CD14-positive monocyte (primary cell): ENCODE measurements around the gene ZNF436. TPM values are rescaled to one million over a fixed set of nuclear protein-coding genes. Genes with fewer than 3 reads are reported as not detected.
A peak's percentile ranks its signal among the peaks of the same experiment; 100 is the strongest.

Experiments
- DNase-seq, 3 donors: peaks; one replicate each; pipeline ENCODE4 v3.0.0-alpha.2; 2011 to 2022
- H2AFZ ChIP-seq: 2 replicates; pipeline ENCODE4 v1.6.0; 2012; ENCODE audit warnings: mild to moderate bottlenecking, low read depth, low read length, inconsistent platforms; ENCODE audit not compliant: insufficient read depth, poor library complexity, severe bottlenecking
- H3K27ac ChIP-seq, 2 donors: 1 replicate in 1 of 2; 2 replicates in 1 of 2; pipeline ENCODE4 v1.5.1; 2012 to 2013; ENCODE audit warnings: low read length in 2 of 2, control low read depth in 1 of 2, inconsistent platforms in 1 of 2, low read depth in 1 of 2, mild to moderate bottlenecking in 1 of 2
- H3K27me3 ChIP-seq, 2 donors: one replicate each; pipeline versions ENCODE4 v1.6.0 to v1.6.1; 2011 to 2013; ENCODE audit warnings: low read length in 2 of 2; ENCODE audit not compliant: control insufficient read depth in 2 of 2, insufficient read depth in 2 of 2
- H3K36me3 ChIP-seq, 2 donors: replicated peaks in 1 of 2; 1 replicate in 1 of 2; 2 replicates in 1 of 2; pipeline versions ENCODE4 v1.5.1 to v1.6.1; 2012 to 2013; ENCODE audit warnings: low read length in 2 of 2, control low read depth in 1 of 2, inconsistent platforms in 1 of 2, mild to moderate bottlenecking in 1 of 2; ENCODE audit not compliant: insufficient read depth in 2 of 2, control insufficient read depth in 1 of 2
- H3K4me1 ChIP-seq, 2 donors: 1 replicate in 1 of 2; 2 replicates in 1 of 2; pipeline versions ENCODE4 v1.5.1 to v1.6.1; 2012 to 2013; ENCODE audit warnings: low read length in 2 of 2, control low read depth in 1 of 2, inconsistent platforms in 1 of 2, mild to moderate bottlenecking in 1 of 2, moderate library complexity in 1 of 2; ENCODE audit not compliant: insufficient read depth in 2 of 2, control insufficient read depth in 1 of 2
- H3K4me2 ChIP-seq: replicated peaks from 2 replicates; pipeline ENCODE3; 2012; ENCODE audit warnings: low read length, moderate library complexity, mild to moderate bottlenecking; ENCODE audit not compliant: poor library complexity, severe bottlenecking; ENCODE audit errors: extremely low read depth
- H3K4me3 ChIP-seq, 3 experiments: fragments of 200-600 bp in 1 of 3; sonication (generic) in 1 of 3; replicated peaks in 1 of 3; 1 replicate in 2 of 3; 2 replicates in 1 of 3; pipeline ENCODE4 v1.5.1; 2011 to 2013; ENCODE audit warnings: low read length in 3 of 3, mild to moderate bottlenecking in 3 of 3, control low read depth in 2 of 3, low read depth in 2 of 3, inconsistent platforms in 1 of 3, moderate library complexity in 1 of 3
- H3K79me2 ChIP-seq: 2 replicates; pipeline ENCODE4 v1.6.0; 2012; ENCODE audit warnings: mild to moderate bottlenecking, control low read depth, inconsistent platforms, low read length, moderate library complexity; ENCODE audit not compliant: insufficient read depth
- H3K9ac ChIP-seq: 2 replicates; pipeline ENCODE4 v1.6.0; 2017; ENCODE audit warnings: low read length, mild to moderate bottlenecking; ENCODE audit not compliant: insufficient read depth, poor library complexity, severe bottlenecking
- H3K9me3 ChIP-seq, 2 donors: replicated peaks in 1 of 2; 1 replicate in 1 of 2; 2 replicates in 1 of 2; pipeline versions ENCODE4 v1.5.1 to v1.6.1; 2012 to 2013; ENCODE audit warnings: low read length in 2 of 2, control low read depth in 1 of 2; ENCODE audit not compliant: control insufficient read depth in 1 of 2, insufficient read depth in 1 of 2
- H4K20me1 ChIP-seq: 2 replicates; pipeline ENCODE4 v1.6.0; 2012; ENCODE audit warnings: mild to moderate bottlenecking, low read length, control low read depth, moderate library complexity; ENCODE audit not compliant: insufficient read depth
- H3K27ac Mint-ChIP-seq, 7 donors: one replicate each; pipeline ENCODE4 v1.8.0; 2020; ENCODE audit warnings: mild to moderate bottlenecking in 7 of 7, mixed read lengths in 7 of 7, moderate library complexity in 6 of 7, inconsistent platforms in 2 of 7
- H3K27me3 Mint-ChIP-seq, 3 donors: one replicate each; pipeline ENCODE4 v1.8.0; 2021 to 2022; ENCODE audit warnings: low read depth in 3 of 3, mild to moderate bottlenecking in 3 of 3, mixed read lengths in 3 of 3, moderate library complexity in 3 of 3, inconsistent platforms in 1 of 3
- H3K36me3 Mint-ChIP-seq, 2 donors: one replicate each; pipeline ENCODE4 v1.8.0; 2020; ENCODE audit warnings: mixed read lengths in 2 of 2, inconsistent platforms in 1 of 2, mild to moderate bottlenecking in 1 of 2
- H3K4me1 Mint-ChIP-seq: one replicate; pipeline ENCODE4 v1.8.0; 2020; ENCODE audit warnings: mild to moderate bottlenecking, mixed read lengths
- H3K4me3 Mint-ChIP-seq, 2 donors: one replicate each; pipeline ENCODE4 v1.8.0; 2020; ENCODE audit warnings: mild to moderate bottlenecking in 2 of 2, mixed read lengths in 2 of 2, moderate library complexity in 1 of 2
- H3K9me3 Mint-ChIP-seq, 7 donors: one replicate each; pipeline ENCODE4 v1.8.0; 2020 to 2022; ENCODE audit warnings: mixed read lengths in 7 of 7, mild to moderate bottlenecking in 6 of 7, moderate library complexity in 6 of 7, inconsistent platforms in 2 of 7
- WGBS: methylation state at CpG from one replicate; pipeline ENCODE4 v1.1.5; 2013; ENCODE audit warnings: missing lambda C conversion rate; ENCODE audit not compliant: insufficient coverage; 5-methylcytosine and 5-hydroxymethylcytosine counted together
- intact Hi-C, 2 donors: fragments of 100-400 bp; cut with micrococcal nuclease; formaldehyde crosslinking; loops; one replicate each; pipeline versions ENCODE4 v1.15.0 to v1.15.1; 2023
- polyA plus RNA-seq, 3 donors: library from polyadenylated mRNA; depleted of rRNA in 1 of 3; unstranded in 2 of 3; stranded (reverse) in 1 of 3; fragments of 300-500 nt in 2 of 3; fragments of >200 nt in 1 of 3; fragmentation: Illumina TruSeq in 2 of 3; gene quantifications; 1 replicate in 2 of 3; 2 replicates in 1 of 3; pipeline ENCODE4 v1.2.3, GENCODE V29; 2012 to 2021
- TF ChIP-seq, protein P1 (sequence below): fragments of 200-600 bp; IDR thresholded peaks from one replicate; pipeline ENCODE4 v1.8.0; 2022; ENCODE audit warnings: antibody characterized with exemption, mild to moderate bottlenecking

Gene ZNF436
- polyA plus RNA-seq, 3 donors: 1.4 to 2.4 (median 2.0) TPM

DNA sequence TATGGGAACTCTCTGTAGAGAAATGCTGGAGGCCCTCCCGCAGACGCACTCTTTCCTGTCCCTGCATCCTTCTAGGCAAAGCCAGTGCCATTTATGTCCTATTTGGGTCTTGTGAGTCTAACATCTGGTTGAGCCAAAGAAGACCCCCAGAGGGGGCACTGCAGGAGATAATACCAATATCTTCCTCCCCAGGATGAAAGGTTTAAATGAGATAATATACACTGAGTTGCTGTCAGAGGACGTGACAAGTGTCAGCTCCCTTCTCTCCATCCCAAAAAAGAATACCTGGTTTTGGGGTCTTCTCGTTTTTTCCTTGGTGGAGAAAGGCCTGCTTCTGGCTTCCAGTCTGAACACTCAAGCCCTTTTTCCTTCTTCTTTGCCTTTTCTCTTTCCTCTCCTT lies 47.3 kb upstream of the ZNF436 start:
- H3K27me3 ChIP-seq: no peaks in the 10 kb centered on the region
- H3K36me3 Mint-ChIP-seq: no peaks in the 10 kb centered on the region

DNA sequence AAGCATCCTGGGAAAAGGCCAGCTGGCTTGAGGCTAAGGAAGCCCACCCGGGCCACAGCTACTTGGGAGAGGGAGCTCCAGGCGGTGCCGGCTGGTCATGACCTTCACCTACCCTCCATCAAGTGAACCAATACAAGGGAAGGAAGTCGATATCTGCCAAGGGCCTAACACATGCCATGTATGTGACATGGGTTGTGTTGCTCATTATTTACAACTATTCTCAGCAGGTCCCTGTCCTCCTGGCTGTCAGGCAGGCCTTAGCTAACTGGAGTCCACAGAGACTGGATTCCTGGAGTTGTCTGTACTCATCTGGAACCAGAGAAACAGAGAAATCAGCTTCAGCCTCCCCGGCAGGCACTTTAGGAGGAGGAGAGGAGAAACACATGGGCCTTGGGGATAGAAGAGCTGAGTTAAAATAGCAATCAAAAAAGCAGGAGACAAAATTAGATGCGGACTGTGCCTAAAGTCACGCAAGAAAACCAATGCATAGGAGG lies 39.2 kb upstream of the ZNF436 start:
- TF ChIP-seq, protein P1, sequence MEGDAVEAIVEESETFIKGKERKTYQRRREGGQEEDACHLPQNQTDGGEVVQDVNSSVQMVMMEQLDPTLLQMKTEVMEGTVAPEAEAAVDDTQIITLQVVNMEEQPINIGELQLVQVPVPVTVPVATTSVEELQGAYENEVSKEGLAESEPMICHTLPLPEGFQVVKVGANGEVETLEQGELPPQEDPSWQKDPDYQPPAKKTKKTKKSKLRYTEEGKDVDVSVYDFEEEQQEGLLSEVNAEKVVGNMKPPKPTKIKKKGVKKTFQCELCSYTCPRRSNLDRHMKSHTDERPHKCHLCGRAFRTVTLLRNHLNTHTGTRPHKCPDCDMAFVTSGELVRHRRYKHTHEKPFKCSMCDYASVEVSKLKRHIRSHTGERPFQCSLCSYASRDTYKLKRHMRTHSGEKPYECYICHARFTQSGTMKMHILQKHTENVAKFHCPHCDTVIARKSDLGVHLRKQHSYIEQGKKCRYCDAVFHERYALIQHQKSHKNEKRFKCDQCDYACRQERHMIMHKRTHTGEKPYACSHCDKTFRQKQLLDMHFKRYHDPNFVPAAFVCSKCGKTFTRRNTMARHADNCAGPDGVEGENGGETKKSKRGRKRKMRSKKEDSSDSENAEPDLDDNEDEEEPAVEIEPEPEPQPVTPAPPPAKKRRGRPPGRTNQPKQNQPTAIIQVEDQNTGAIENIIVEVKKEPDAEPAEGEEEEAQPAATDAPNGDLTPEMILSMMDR: no peak
- Histone ChIP-seq H3K9ac (no peak overlapping the region), H3K4me1 (peaks cover 4 to 5% of the 10 kb centered on the region in 2 donors), H3K79me2 (no peaks in the 10 kb centered on the region), H2AFZ (no peak overlapping the region), H4K20me1 (no peaks in the 10 kb centered on the region), H3K9me3 (no peaks in the 10 kb centered on the region), H3K27me3 (no peaks in the 10 kb centered on the region), H3K4me3 (no peak overlapping the region), H3K4me2 (no peak overlapping the region), H3K36me3 (no peaks in the 10 kb centered on the region), H3K27ac (no peak overlapping the region)
- Mint-ChIP-seq H3K27me3 (peaks cover 1 to 5% (median 1%) of the 10 kb centered on the region in 3 donors), H3K4me1 (peaks cover 6% of the 10 kb centered on the region), H3K4me3 (no peak overlapping the region), H3K27ac (no peak overlapping the region), H3K36me3 (no peaks in the 10 kb centered on the region), H3K9me3 (no peaks in the 10 kb centered on the region)
- DNase-seq: no peak
- intact Hi-C loops: no loop called here
- WGBS: no CpG with 5 or more reads among the region's 7 CpGs

More for the DNA sequence above, 47.3 kb upstream of the ZNF436 start:
- H3K27ac Mint-ChIP-seq: peak overlapping the region in 1 of 7 donors; percentile 46
- no peak overlapping the region for H3K4me2 ChIP-seq
- no peak overlapping the region for H2AFZ ChIP-seq
- no peak overlapping the region for H3K4me3 Mint-ChIP-seq
- no peaks in the 10 kb centered on the region for H3K9me3 ChIP-seq
- peaks cover 0 to 6% (median 0%) of the 10 kb centered on the region in 3 donors for H3K27me3 Mint-ChIP-seq
- H3K4me1 Mint-ChIP-seq: peaks cover 2% of the 10 kb centered on the region
- no peak for DNase-seq
- no peak overlapping the region for H3K4me3 ChIP-seq
- H4K20me1 ChIP-seq: no peaks in the 10 kb centered on the region
- no peak overlapping the region for H3K27ac ChIP-seq
- no CpG with 5 or more reads among the region's 4 CpGs for WGBS
- intact Hi-C loops: no loop called here
- H3K79me2 ChIP-seq: no peaks in the 10 kb centered on the region
- TF ChIP-seq, protein P1: no peak
- H3K4me1 ChIP-seq: peaks cover 4% of the 10 kb centered on the region in 2 donors
- no peaks in the 10 kb centered on the region for H3K36me3 ChIP-seq
- H3K9me3 Mint-ChIP-seq: peaks cover 0 to 3% (median 0%) of the 10 kb centered on the region in 7 donors
- H3K9ac ChIP-seq: no peak overlapping the region
